Hepatocyte (in vitro differentiated cells): ENCODE results near the gene C12orf43.

ENCODE experiments used
- CTCF ChIP-seq: fragments of 200-600 bp; sonication (generic); IDR thresholded peaks from 2 replicates; pipeline ENCODE4 v1.5.1; 2016; ENCODE audit warnings: antibody characterized with exemption, mild to moderate bottlenecking; ENCODE audit not compliant: poor library complexity
- EZH2 ChIP-seq: fragments of 200-600 bp; sonication (generic); IDR thresholded peaks from 2 replicates; pipeline ENCODE4 v1.6.1; 2016; ENCODE audit warnings: antibody characterized with exemption, mild to moderate bottlenecking, borderline replicate concordance
- EZH2phosphoT487 ChIP-seq: fragments of 200-600 bp; sonication (generic); IDR thresholded peaks from one replicate; pipeline ENCODE4 v1.6.1; 2018; ENCODE audit warnings: antibody characterized with exemption, mild to moderate bottlenecking, low read depth, moderate library complexity; ENCODE audit not compliant: unreplicated experiment, severe bottlenecking

- TF ChIP-seq CTCF: no peak
- no peak for TF ChIP-seq EZH2
- no peak for TF ChIP-seq EZH2phosphoT487
Observed at GRCh38 chr12:121011820-121012219, 4.5 kb downstream of the C12orf43 start.
